Measurements from ENCODE around the gene FGF12. TPM values are rescaled to one million over a fixed set of nuclear protein-coding genes. Genes with fewer than 3 reads are reported as not detected.

Gene FGF12
- total RNA-seq, 1 experiment from 2014 or later, result 0.07 TPM

DNA sequence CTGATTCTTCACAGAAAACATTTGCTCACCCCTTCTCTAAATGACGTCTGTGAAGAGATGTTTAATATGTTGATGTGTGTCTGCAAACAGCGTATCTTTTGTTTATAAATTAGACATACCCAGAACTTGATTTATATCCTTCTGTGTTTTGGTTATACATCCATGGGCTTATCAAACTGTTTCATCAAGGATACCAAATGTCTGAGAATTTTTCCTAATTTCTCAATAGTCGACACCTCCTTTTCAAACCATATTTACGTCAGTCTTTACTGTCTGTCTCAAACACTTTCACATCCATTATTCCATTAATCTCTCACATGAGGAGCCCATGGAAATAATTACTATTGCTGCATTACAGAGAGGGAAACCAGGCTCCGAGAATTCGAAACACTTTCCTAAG is 85.4 kb downstream of the FGF12 start:
- no peak for DNase-seq (ENCODE audit: low read depth, low spot score)
- BruUV-seq (replicated peaks), result no TSS peak
- Histone ChIP-seq H3K79me2 (ENCODE audit: insufficient read depth, low read length) (no peaks in the 10 kb centered on the region), H3K9me3 (ENCODE audit: control insufficient read depth in 1 of 2, insufficient read depth in 1 of 2, low read depth in 1 of 2, low read length in 2 of 2) (no peaks in the 10 kb centered on the region), H3K36me3 (ENCODE audit: control insufficient read depth in 1 of 2, insufficient read depth in 2 of 2, low read length in 2 of 2) (no peaks in the 10 kb centered on the region), H3K27ac (ENCODE audit: low read depth, low read length) (no peak overlapping the region), H3K9ac (ENCODE audit: low read length) (no peak overlapping the region), H4K20me1 (ENCODE audit: insufficient read depth) (no peaks in the 10 kb centered on the region), H3K4me1 (ENCODE audit: control insufficient read depth in 1 of 2, insufficient read depth in 2 of 2, low read length in 2 of 2) (no peaks in the 10 kb centered on the region), H3K9me2 (ENCODE audit: insufficient read depth) (no peaks in the 10 kb centered on the region), H3K4me3 (replicated peaks in 1 of 2; ENCODE audit: low read depth in 1 of 2, low read length in 2 of 2) (no peak overlapping the region), H3K4me2 (ENCODE audit: low read length) (no peak overlapping the region), H2AFZ (ENCODE audit: low read depth, low read length, poor library complexity, severe bottlenecking) (no peak overlapping the region), H3K27me3 (ENCODE audit: insufficient read depth, low read length) (peaks cover 39% of the 10 kb centered on the region)
- ATAC-seq, result no peak
- ChIA-PET RAD21 (ENCODE audit: low non-redundant PET in 1 of 2, low total read pairs in 2 of 2, uncharacterized antibody in 2 of 2, unreplicated experiment in 2 of 2) (no interaction called here), CTCF (no interaction called here), POLR2A (no interaction called here)
- TF ChIP-seq EZH2 (IDR thresholded peaks at IDR 0.05) (no peak), YY1 (IDR thresholded peaks at IDR 0.05; ENCODE audit: extremely low read depth, insufficient replicate concordance, low read depth, low read length) (no peak), ZFX (IDR thresholded peaks at IDR 0.05) (no peak), SRF (IDR thresholded peaks at IDR 0.05; ENCODE audit: low read depth) (no peak), CEBPB (IDR thresholded peaks at IDR 0.05; ENCODE audit: low read depth) (no peak), ELF1 (IDR thresholded peaks at IDR 0.05; ENCODE audit: borderline replicate concordance, low read depth) (no peak), JUND (IDR thresholded peaks at IDR 0.05) (no peak), FOSL1 (IDR thresholded peaks at IDR 0.05; ENCODE audit: low read depth) (no peak), RAD21 (IDR thresholded peaks at IDR 0.05; ENCODE audit: low read depth) (no peak)
- TF ChIP-seq, protein P1, sequence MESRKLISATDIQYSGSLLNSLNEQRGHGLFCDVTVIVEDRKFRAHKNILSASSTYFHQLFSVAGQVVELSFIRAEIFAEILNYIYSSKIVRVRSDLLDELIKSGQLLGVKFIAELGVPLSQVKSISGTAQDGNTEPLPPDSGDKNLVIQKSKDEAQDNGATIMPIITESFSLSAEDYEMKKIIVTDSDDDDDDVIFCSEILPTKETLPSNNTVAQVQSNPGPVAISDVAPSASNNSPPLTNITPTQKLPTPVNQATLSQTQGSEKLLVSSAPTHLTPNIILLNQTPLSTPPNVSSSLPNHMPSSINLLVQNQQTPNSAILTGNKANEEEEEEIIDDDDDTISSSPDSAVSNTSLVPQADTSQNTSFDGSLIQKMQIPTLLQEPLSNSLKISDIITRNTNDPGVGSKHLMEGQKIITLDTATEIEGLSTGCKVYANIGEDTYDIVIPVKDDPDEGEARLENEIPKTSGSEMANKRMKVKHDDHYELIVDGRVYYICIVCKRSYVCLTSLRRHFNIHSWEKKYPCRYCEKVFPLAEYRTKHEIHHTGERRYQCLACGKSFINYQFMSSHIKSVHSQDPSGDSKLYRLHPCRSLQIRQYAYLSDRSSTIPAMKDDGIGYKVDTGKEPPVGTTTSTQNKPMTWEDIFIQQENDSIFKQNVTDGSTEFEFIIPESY (IDR thresholded peaks at IDR 0.05; ENCODE audit: extremely low read depth, insufficient replicate concordance, low read length), result no peak
- TF ChIP-seq, protein P2, sequence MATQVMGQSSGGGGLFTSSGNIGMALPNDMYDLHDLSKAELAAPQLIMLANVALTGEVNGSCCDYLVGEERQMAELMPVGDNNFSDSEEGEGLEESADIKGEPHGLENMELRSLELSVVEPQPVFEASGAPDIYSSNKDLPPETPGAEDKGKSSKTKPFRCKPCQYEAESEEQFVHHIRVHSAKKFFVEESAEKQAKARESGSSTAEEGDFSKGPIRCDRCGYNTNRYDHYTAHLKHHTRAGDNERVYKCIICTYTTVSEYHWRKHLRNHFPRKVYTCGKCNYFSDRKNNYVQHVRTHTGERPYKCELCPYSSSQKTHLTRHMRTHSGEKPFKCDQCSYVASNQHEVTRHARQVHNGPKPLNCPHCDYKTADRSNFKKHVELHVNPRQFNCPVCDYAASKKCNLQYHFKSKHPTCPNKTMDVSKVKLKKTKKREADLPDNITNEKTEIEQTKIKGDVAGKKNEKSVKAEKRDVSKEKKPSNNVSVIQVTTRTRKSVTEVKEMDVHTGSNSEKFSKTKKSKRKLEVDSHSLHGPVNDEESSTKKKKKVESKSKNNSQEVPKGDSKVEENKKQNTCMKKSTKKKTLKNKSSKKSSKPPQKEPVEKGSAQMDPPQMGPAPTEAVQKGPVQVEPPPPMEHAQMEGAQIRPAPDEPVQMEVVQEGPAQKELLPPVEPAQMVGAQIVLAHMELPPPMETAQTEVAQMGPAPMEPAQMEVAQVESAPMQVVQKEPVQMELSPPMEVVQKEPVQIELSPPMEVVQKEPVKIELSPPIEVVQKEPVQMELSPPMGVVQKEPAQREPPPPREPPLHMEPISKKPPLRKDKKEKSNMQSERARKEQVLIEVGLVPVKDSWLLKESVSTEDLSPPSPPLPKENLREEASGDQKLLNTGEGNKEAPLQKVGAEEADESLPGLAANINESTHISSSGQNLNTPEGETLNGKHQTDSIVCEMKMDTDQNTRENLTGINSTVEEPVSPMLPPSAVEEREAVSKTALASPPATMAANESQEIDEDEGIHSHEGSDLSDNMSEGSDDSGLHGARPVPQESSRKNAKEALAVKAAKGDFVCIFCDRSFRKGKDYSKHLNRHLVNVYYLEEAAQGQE (IDR thresholded peaks at IDR 0.05; ENCODE audit: low read depth), result no peak
- TF ChIP-seq, protein P3, sequence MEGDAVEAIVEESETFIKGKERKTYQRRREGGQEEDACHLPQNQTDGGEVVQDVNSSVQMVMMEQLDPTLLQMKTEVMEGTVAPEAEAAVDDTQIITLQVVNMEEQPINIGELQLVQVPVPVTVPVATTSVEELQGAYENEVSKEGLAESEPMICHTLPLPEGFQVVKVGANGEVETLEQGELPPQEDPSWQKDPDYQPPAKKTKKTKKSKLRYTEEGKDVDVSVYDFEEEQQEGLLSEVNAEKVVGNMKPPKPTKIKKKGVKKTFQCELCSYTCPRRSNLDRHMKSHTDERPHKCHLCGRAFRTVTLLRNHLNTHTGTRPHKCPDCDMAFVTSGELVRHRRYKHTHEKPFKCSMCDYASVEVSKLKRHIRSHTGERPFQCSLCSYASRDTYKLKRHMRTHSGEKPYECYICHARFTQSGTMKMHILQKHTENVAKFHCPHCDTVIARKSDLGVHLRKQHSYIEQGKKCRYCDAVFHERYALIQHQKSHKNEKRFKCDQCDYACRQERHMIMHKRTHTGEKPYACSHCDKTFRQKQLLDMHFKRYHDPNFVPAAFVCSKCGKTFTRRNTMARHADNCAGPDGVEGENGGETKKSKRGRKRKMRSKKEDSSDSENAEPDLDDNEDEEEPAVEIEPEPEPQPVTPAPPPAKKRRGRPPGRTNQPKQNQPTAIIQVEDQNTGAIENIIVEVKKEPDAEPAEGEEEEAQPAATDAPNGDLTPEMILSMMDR (IDR thresholded peaks at IDR 0.05 in 2 of 3, conservative IDR thresholded peaks at IDR 0.05 in 1 of 3; ENCODE audit: borderline replicate concordance in 1 of 3, insufficient read depth in 1 of 3, low read depth in 2 of 3, low read length in 2 of 3), result no peak
- TF ChIP-seq, protein P4, sequence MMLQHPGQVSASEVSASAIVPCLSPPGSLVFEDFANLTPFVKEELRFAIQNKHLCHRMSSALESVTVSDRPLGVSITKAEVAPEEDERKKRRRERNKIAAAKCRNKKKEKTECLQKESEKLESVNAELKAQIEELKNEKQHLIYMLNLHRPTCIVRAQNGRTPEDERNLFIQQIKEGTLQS (IDR thresholded peaks at IDR 0.05), result no peak
- intact Hi-C loops (cut with micrococcal nuclease), result no loop called here
